HepG2 (cell line): ENCODE data around the gene CFAP221. TPM values are rescaled to one million over a fixed set of nuclear protein-coding genes. Genes with fewer than 3 reads are reported as not detected.

Source experiments
- ATAC-seq: fragments of 200-7000 bp; cut with Tn5 transposase; 3 replicates; pipeline ENCODE4 v1.9.1; 2020; ENCODE audit warnings: mild to moderate bottlenecking, moderate library complexity
- BruUV-seq: library from RNA; stranded (reverse); fragments of 400-500 nt; replicated peaks from 2 replicates; lab custom pipeline; 2021; lab: Mats Ljungman, UMichigan
- CTCF ChIA-PET: fragments of 300-600 bp; formaldehyde crosslinking; extraction: SDS; loops from one replicate; lab custom pipeline; 2021; ENCODE audit warnings: low total read pairs, inconsistent platforms, low intra/inter-chr PET ratio; lab: Yijun Ruan, JAX
- POLR2A ChIA-PET: fragments of 350-600 bp; sonication (Branson Sonifier 250); formaldehyde crosslinking; loops from one replicate; lab custom pipeline; 2020; ENCODE audit warnings: antibody characterized with exemption, inconsistent platforms; lab: Yijun Ruan, JAX
- DNase-seq: peaks from one replicate; pipeline ENCODE4 v3.0.0-alpha.2; 2015; ENCODE audit warnings: low spot score
- FAIRE-seq: peaks from 3 replicates; lab custom pipeline; 2011; peaks lifted over from hg19 to GRCh38; lab: Jason Lieb, UNC
- H2AFZ ChIP-seq: one replicate; pipeline ENCODE4 v1.6.1; 2011; ENCODE audit warnings: low read length, inconsistent platforms
- H3K27ac ChIP-seq: fragments of 300-600 bp; 3 replicates; pipeline ENCODE4 v1.8.0; 2011; ENCODE audit warnings: mixed run types, mild to moderate bottlenecking, mixed read lengths, low read length, inconsistent platforms; ENCODE audit not compliant: insufficient read depth; ENCODE audit errors: extremely low read length
- H3K27me3 ChIP-seq, 2 experiments: fragments of 200-600 bp in 1 of 2; 2 replicates in 1 of 2; 3 replicates in 1 of 2; pipeline versions ENCODE4 v1.6.0 to v1.8.0; 2011; ENCODE audit warnings: low read length in 2 of 2, mild to moderate bottlenecking in 2 of 2, moderate library complexity in 2 of 2, inconsistent platforms in 1 of 2; ENCODE audit not compliant: insufficient read depth in 2 of 2, control insufficient read depth in 1 of 2
- H3K36me3 ChIP-seq, 2 experiments: fragments of 200-600 bp in 1 of 2; replicated peaks in 1 of 2; 2 replicates in 1 of 2; 3 replicates in 1 of 2; pipeline versions ENCODE4 v1.5.1 to v1.8.0; 2011; ENCODE audit warnings: low read length in 2 of 2, inconsistent platforms in 1 of 2; ENCODE audit not compliant: insufficient read depth in 2 of 2, control insufficient read depth in 1 of 2
- H3K4me1 ChIP-seq: 2 replicates; pipeline ENCODE4 v1.5.1; 2012; ENCODE audit warnings: low read length, inconsistent platforms; ENCODE audit not compliant: insufficient read depth
- H3K4me2 ChIP-seq: 2 replicates; pipeline ENCODE4 v1.6.0; 2011; ENCODE audit warnings: low read depth, low read length, inconsistent platforms
- H3K4me3 ChIP-seq, 3 experiments: fragments of 200-600 bp in 1 of 3; sonication (generic), shearing (Covaris generic) in 1 of 3; replicated peaks in 1 of 3; 2 replicates each; pipeline ENCODE4 v1.5.1; 2011 to 2016; ENCODE audit warnings: low read length in 3 of 3, inconsistent platforms in 2 of 3, low read depth in 2 of 3, mild to moderate bottlenecking in 2 of 3, control low read depth in 1 of 3, mixed read lengths in 1 of 3; ENCODE audit not compliant: insufficient read depth in 1 of 3
- H3K79me2 ChIP-seq: one replicate; pipeline ENCODE4 v1.6.1; 2011; ENCODE audit warnings: low read length, inconsistent platforms; ENCODE audit not compliant: insufficient read depth
- H3K9ac ChIP-seq: 2 replicates; pipeline ENCODE4 v1.6.0; 2011; ENCODE audit warnings: mild to moderate bottlenecking, low read depth, low read length, inconsistent platforms; ENCODE audit not compliant: insufficient read depth
- H3K9me3 ChIP-seq: 2 replicates; pipeline ENCODE4 v1.5.1; 2012; ENCODE audit warnings: mild to moderate bottlenecking, low read length
- H4K20me1 ChIP-seq: 2 replicates; pipeline ENCODE4 v1.6.0; 2011; ENCODE audit warnings: inconsistent platforms, mild to moderate bottlenecking, low read length, moderate library complexity; ENCODE audit not compliant: insufficient read depth
- ATM ChIP-seq: fragments of 450-650 bp; IDR thresholded peaks from 2 replicates; pipeline ENCODE4 v1.7.1; 2017; ENCODE audit warnings: mild to moderate bottlenecking, borderline replicate concordance
- BRCA1 ChIP-seq: sonication (generic); formaldehyde crosslinking; IDR thresholded peaks from 2 replicates; pipeline ENCODE4 v1.4.0; 2020; ENCODE audit warnings: missing genetic modification reagents
- CCDC6 ChIP-seq: sonication (generic); formaldehyde crosslinking; IDR thresholded peaks from 2 replicates; pipeline ENCODE4 v1.8.1; 2022; ENCODE audit warnings: mild to moderate bottlenecking, missing genetic modification reagents, moderate library complexity
- CHD2 ChIP-seq: IDR thresholded peaks from 2 replicates; pipeline ENCODE4 v1.6.1; 2011; ENCODE audit warnings: low read depth, low read length, improper control_type of control experiment
- GATA4 ChIP-seq: sonication (generic); IDR thresholded peaks from 2 replicates; pipeline ENCODE4 v1.6.1; 2016; ENCODE audit warnings: antibody characterized with exemption, low read depth, borderline replicate concordance
- MIXL1 ChIP-seq: IDR thresholded peaks from 2 replicates; pipeline ENCODE4 v1.6.1; 2016
- NR2F2 ChIP-seq: IDR thresholded peaks from 2 replicates; pipeline ENCODE4 v1.6.1; 2012; ENCODE audit warnings: low read depth, inconsistent platforms, borderline replicate concordance
- POLR2AphosphoS5 ChIP-seq: IDR thresholded peaks from 2 replicates; pipeline ENCODE4 v1.6.1; 2012; ENCODE audit warnings: low read depth, low read length
- RBFOX2 ChIP-seq: fragments of 200-400 bp; formaldehyde crosslinking; IDR thresholded peaks from 2 replicates; pipeline ENCODE4 v1.6.1; 2017; ENCODE audit warnings: low read depth, mild to moderate bottlenecking, low read length
- RBM22 ChIP-seq: fragments of 200-400 bp; formaldehyde crosslinking; optimal IDR thresholded peaks from 2 replicates; pipeline ENCODE3; 2017; ENCODE audit warnings: mild to moderate bottlenecking, low read length, moderate library complexity
- SCMH1 ChIP-seq: sonication (generic); formaldehyde crosslinking; IDR thresholded peaks from 2 replicates; pipeline ENCODE4 v1.9.0; 2021; ENCODE audit warnings: missing genetic modification reagents, mild to moderate bottlenecking, borderline replicate concordance
- TEF ChIP-seq: sonication (generic); formaldehyde crosslinking; IDR thresholded peaks from 2 replicates; pipeline ENCODE4 v1.5.0; 2020; ENCODE audit warnings: missing genetic modification reagents
- ZMAT3 ChIP-seq: sonication (generic); formaldehyde crosslinking; conservative IDR thresholded peaks from 2 replicates; pipeline ENCODE4 v1.7.0; 2021; ENCODE audit warnings: missing genetic modification reagents
- ZNF614 ChIP-seq: IDR thresholded peaks from 2 replicates; pipeline ENCODE4 v1.6.1; 2018; ENCODE audit warnings: missing biosample characterization, missing genetic modification reagents, inconsistent platforms, borderline replicate concordance
- ZNF616 ChIP-seq: sonication (generic); formaldehyde crosslinking; IDR thresholded peaks from 2 replicates; pipeline ENCODE4 v1.5.0; 2020; ENCODE audit warnings: low read depth, mild to moderate bottlenecking, missing genetic modification reagents
- ZNF639 ChIP-seq: conservative IDR thresholded peaks from 2 replicates; pipeline ENCODE4 v1.6.1; 2018; ENCODE audit warnings: missing genetic modification reagents
- ZNF720 ChIP-seq: sonication (generic); formaldehyde crosslinking; IDR thresholded peaks from 2 replicates; pipeline ENCODE4 v1.4.0; 2020; ENCODE audit warnings: missing genetic modification reagents
- whole genome bisulfite sequencing: methylation state at CpG from one replicate; pipeline ENCODE4 v1.1.6; 2017; ENCODE audit warnings: low lambda C conversion rate; 5-methylcytosine and 5-hydroxymethylcytosine counted together
- in situ Hi-C: cut with HindIII; loops from 2 replicates; pipeline ENCODE4 v1.10.0; 2017; ENCODE audit warnings: low pct_unique_long_range_greater_than_20kb; ENCODE audit not compliant: extremely low pct_ligation_motif_present
- intact Hi-C: fragments of 100-400 bp; cut with micrococcal nuclease; formaldehyde crosslinking; loops from one replicate; pipeline ENCODE4 v1.10.0; 2022; ENCODE audit not compliant: unreplicated experiment
- polyA plus RNA-seq, 8 experiments: library from polyadenylated mRNA; depleted of rRNA in 3 of 8; stranded (reverse) in 7 of 8; unstranded in 1 of 8; fragments of >200 nt; fragmentation: Illumina TruSeq in 4 of 8; extraction: Trizol in 4 of 8; gene quantifications; 2 replicates each; pipeline versions ENCODE4 v1.2.1 to v1.2.3, GENCODE V29; 2011 to 2016; ENCODE audit warnings: low read depth in 4 of 8, missing spikeins in 1 of 8, mixed read lengths in 1 of 8; ENCODE audit not compliant: insufficient read depth in 1 of 8
- total RNA-seq, 5 experiments: library from RNA; depleted of rRNA; stranded (reverse); fragments of >200 nt; fragmentation: Illumina TruSeq; extraction: Trizol; gene quantifications; 2 replicates each; pipeline ENCODE4 v1.2.3, GENCODE V29; 2016; ENCODE audit warnings: low read depth in 1 of 5
- TF ChIP-seq, protein P1 (sequence below): sonication (generic); formaldehyde crosslinking; IDR thresholded peaks from 2 replicates; pipeline ENCODE4 v1.4.0; 2020; ENCODE audit warnings: missing genetic modification reagents
- TF ChIP-seq, protein P2 (sequence below): sonication (generic); formaldehyde crosslinking; conservative IDR thresholded peaks from 2 replicates; pipeline ENCODE4 v1.5.0; 2020; ENCODE audit warnings: missing genetic modification reagents

The CFAP221 gene
- total and polyA plus RNA-seq, 2 of the 13 experiments (the other 11 are each of a cell fraction or from before 2014, with no cell fraction given): not detected

GRCh38 chr2:119682578-119682977 lies 138.3 kb downstream of the CFAP221 start (continued):
- peak; percentile 50 for TF ChIP-seq RBFOX2
- TF ChIP-seq POLR2AphosphoS5: peak; percentile 42; the same call in 1 of the 2 replicates
- 0 out of 2 replicates have a peak, but pooled peaks have one; percentile 32 for TF ChIP-seq NR2F2
- TF ChIP-seq, protein P1, sequence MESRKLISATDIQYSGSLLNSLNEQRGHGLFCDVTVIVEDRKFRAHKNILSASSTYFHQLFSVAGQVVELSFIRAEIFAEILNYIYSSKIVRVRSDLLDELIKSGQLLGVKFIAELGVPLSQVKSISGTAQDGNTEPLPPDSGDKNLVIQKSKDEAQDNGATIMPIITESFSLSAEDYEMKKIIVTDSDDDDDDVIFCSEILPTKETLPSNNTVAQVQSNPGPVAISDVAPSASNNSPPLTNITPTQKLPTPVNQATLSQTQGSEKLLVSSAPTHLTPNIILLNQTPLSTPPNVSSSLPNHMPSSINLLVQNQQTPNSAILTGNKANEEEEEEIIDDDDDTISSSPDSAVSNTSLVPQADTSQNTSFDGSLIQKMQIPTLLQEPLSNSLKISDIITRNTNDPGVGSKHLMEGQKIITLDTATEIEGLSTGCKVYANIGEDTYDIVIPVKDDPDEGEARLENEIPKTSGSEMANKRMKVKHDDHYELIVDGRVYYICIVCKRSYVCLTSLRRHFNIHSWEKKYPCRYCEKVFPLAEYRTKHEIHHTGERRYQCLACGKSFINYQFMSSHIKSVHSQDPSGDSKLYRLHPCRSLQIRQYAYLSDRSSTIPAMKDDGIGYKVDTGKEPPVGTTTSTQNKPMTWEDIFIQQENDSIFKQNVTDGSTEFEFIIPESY (CRISPR knock-in tag): 0 out of 2 replicates have a peak, but pooled peaks have one; percentile 19

- Histone ChIP-seq H3K9me3 (no peaks in the 10 kb centered on the region), H3K4me1 (peaks cover 27% of the 10 kb centered on the region), H2AFZ (no peak overlapping the region), H3K9ac (no peak overlapping the region), H3K36me3 (peaks cover 12 to 34% of the 10 kb centered on the region in 2 experiments), H3K79me2 (peaks cover 23% of the 10 kb centered on the region), H3K27me3 (no peaks in the 10 kb centered on the region; a peak in 1 of 5 replicates), H3K27ac (no peak overlapping the region), H4K20me1 (peaks cover 18% of the 10 kb centered on the region; the same call in 1 of the 2 replicates), H3K4me2 (no peak overlapping the region), H3K4me3 (no peak overlapping the region)
- ATAC-seq: no peak
- no peak for DNase-seq
- ChIA-PET POLR2A (interaction anchor here (1.1 to 2.6 kb wide), 3 partner anchors 12 to 17 kb away, joined by 4 to 7 read pairs (median 4); no protein-coding TSS in a partner anchor), CTCF (no interaction called here)
- intact Hi-C loops (no loop called here), in situ Hi-C loops (no loop called here)
- no peak for FAIRE-seq
- BruUV-seq: no TSS peak
- WGBS: 100% methylated on average over 4 of the region's 7 CpGs
- TF ChIP-seq ZMAT3: no peak
- TF ChIP-seq ZNF614 (CRISPR knock-in tag): no peak
- TF ChIP-seq GATA4: no peak
- no peak for TF ChIP-seq SCMH1 (CRISPR knock-in tag)
- no peak for TF ChIP-seq ZNF616 (CRISPR knock-in tag)
- TF ChIP-seq ZNF720: no peak
- TF ChIP-seq BRCA1 (CRISPR knock-in tag): no peak
- TF ChIP-seq ZNF639 (CRISPR knock-in tag): no peak
- TF ChIP-seq RBM22: peak; percentile 69
- peak; percentile 5; the same call in 1 of the 2 replicates for TF ChIP-seq POLR2AphosphoS5
- TF ChIP-seq TEF: no peak
- TF ChIP-seq, protein P2, sequence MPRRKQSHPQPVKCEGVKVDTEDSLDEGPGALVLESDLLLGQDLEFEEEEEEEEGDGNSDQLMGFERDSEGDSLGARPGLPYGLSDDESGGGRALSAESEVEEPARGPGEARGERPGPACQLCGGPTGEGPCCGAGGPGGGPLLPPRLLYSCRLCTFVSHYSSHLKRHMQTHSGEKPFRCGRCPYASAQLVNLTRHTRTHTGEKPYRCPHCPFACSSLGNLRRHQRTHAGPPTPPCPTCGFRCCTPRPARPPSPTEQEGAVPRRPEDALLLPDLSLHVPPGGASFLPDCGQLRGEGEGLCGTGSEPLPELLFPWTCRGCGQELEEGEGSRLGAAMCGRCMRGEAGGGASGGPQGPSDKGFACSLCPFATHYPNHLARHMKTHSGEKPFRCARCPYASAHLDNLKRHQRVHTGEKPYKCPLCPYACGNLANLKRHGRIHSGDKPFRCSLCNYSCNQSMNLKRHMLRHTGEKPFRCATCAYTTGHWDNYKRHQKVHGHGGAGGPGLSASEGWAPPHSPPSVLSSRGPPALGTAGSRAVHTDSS: no peak
- no peak for TF ChIP-seq MIXL1 (CRISPR knock-in tag)
- no peak for TF ChIP-seq CHD2
- no peak for TF ChIP-seq ATM
- peak; percentile 22 for TF ChIP-seq CCDC6 (CRISPR knock-in tag)
Observed at GRCh38 chr2:119683074-119683712, 138.9 kb downstream of the CFAP221 start.
